ENCODE measurements around the gene CALN1.

DNA sequence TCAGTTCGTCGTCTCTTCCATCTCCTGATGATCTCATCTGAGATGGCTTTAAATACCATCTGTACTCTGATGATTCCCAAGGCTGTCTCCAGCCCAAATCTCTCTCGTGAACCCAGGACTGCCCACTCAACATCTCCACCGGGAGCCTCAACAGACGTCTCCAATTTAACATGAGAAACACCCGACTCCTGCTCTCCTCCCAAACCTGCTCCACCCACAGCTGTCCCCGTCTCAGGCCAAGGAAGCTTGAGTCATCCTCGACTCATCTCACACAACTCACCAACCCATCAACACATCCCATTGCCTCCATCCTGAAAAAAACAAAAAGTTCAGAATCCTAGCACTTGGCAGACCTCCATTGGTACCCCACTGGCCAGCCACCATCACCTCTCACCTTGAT, 29.7 kb upstream of the CALN1 start:
- no peak for TF ChIP-seq EZH2 (IDR thresholded peaks at IDR 0.05; ENCODE audit: insufficient read depth, low read length)
- TF ChIP-seq, protein P1, sequence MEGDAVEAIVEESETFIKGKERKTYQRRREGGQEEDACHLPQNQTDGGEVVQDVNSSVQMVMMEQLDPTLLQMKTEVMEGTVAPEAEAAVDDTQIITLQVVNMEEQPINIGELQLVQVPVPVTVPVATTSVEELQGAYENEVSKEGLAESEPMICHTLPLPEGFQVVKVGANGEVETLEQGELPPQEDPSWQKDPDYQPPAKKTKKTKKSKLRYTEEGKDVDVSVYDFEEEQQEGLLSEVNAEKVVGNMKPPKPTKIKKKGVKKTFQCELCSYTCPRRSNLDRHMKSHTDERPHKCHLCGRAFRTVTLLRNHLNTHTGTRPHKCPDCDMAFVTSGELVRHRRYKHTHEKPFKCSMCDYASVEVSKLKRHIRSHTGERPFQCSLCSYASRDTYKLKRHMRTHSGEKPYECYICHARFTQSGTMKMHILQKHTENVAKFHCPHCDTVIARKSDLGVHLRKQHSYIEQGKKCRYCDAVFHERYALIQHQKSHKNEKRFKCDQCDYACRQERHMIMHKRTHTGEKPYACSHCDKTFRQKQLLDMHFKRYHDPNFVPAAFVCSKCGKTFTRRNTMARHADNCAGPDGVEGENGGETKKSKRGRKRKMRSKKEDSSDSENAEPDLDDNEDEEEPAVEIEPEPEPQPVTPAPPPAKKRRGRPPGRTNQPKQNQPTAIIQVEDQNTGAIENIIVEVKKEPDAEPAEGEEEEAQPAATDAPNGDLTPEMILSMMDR (IDR thresholded peaks at IDR 0.05; ENCODE audit: insufficient read depth, low read depth, low read length), result no peak

Measured in astrocyte (in vitro differentiated cells and primary cell).